Pons (tissue), 1 donor: ENCODE results near the gene TLCD2.
"Not testable (repeated sequence)": the region's sequence is repeated elsewhere in the genome, so short reads cannot be mapped to it uniquely, and the experiment has no call there.

ENCODE experiments used
- DNase-seq: peaks from one replicate; pipeline ENCODE4 v3.0.0-alpha.2; 2016; ENCODE audit warnings: low spot score

Gene TLCD2

DNA sequence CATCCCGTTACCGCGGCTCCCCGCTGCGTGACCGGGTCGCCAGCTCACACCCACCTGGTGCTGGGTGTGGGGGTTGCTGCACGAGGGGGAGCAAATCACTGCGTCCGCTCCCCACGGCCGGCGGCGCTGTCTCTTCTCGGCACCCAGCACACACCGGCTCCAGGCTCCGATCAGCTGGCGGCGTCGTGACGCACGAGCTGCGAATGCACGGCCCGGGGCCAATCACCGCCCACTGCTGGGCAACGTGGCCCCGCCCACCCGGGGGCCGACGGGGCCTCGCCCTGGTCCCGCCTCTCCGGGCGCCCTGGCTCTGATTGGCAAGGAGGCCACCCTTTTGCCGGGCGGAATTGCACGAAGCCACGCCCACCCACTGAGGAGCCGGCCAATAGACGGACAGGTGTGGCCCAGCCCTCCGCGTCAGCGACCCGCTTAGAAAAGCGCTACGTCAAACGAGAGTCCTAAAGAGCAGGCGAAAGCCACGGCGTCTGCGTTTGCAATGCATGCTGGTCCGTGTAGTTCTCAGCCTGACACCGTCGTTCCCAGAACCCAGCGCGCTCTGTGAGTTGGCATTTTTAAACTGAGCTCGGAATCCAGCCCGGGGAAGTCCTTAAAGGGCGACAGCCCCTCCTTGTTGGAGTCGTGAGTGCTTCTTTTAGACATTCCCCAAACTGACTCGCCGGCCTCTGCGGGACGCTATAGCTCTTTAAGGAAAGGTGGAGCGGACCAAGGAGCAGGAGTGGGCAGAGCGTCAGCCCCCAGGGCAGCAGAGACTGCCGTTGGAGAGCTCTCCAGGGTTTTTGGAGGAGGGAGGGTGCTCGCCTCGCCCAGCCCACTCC lies 6.1 kb upstream of the TLCD2 start:
- peak; percentile 100 for DNase-seq

GRCh38 chr17:1715803-1716075 lies 5.6 kb upstream of the TLCD2 start:
- DNase-seq = no peak

GRCh38 chr17:1714980-1715802 lies 5.0 kb upstream of the TLCD2 start:
- peak; percentile 40 for DNase-seq

GRCh38 chr17:1714427-1714979 lies 4.3 kb upstream of the TLCD2 start:
- peak; percentile 58 for DNase-seq

- no peak for DNase-seq
Measured at GRCh38 chr17:1713878-1714426, 3.8 kb upstream of the TLCD2 start.

DNA sequence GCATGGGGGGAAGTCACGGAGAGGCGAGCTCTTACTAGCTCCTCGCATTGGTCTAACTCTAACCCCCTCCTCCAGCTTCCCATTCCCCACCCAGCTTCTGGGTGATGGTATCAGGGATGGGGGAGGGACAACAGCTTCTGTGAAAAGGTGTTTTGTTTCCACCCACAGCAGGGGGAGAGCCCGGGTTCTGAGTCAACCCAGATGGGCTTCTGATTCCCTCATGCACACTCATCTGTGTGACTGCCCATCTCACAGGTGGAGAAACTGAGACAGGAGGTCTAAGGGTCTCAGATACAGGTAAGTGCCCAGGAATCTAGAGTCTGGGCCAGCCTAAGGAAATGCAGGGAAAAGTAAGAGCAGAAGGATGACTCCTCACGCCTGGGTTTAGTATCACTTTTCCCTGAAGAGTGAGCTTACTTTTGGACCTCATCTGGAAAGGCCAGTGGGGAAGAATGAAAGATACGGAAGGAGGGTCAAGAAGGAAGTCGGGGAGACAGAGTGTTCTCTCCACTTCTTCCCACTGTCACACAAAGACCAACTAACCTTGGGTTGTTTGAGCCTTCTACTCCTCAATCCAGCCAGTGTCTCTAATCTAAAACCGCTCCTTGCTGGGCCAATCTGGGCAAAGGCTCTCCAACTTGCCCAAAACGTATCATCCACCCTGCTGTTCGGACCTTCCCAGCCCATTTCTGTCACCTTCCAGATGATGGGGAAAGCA lies 3.1 kb upstream of the TLCD2 start:
- DNase-seq = no peak

DNA sequence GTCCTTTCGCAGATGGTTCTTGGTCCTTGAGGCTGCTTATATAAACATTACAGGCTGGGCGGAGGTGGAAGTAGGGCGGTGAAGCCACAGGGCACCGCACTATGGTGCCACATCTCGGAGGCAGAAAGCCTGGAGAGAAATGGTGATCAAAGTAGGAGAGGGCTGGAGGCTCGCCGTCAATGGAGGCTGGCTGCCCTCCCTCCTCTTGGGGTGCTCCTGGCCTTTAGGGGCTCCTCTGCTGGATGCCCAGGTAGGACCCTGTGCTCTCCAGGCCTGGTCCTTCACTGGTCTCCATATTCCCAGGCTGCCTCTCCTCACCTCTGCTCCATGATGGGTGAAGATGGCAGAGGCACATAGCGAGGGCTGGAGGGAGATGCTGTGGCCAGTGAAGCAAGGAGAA lies 2.1 kb upstream of the TLCD2 start:
- DNase-seq = no peak

DNA sequence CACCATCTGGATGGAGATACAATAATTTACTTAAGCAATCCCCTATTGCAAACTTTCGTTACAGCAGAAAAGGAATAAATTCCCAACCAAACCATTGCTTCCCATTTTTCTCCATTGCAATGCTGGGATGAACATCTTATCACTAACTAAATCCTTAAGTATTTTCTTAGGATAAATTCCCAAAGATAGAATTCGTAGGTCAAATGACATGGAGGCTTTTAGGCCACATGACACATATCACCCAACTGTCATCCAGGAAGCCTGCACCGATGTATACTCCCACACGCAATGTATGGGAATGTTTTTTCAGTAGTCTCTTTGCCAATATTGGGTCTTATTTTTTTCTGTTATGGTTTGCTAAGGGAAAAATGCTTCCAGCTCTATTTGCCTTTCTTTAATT lies 1.6 kb upstream of the TLCD2 start:
- no peak for DNase-seq

- DNase-seq = no peak
Measured at GRCh38 chr17:1710807-1711553, 803 bp upstream of the TLCD2 start.

GRCh38 chr17:1709403-1709951 lies 700 bp downstream of the TLCD2 start:
- no peak for DNase-seq

- DNase-seq = not testable (repeated sequence)
Measured at GRCh38 chr17:1708791-1709346, 1.3 kb downstream of the TLCD2 start.

DNA sequence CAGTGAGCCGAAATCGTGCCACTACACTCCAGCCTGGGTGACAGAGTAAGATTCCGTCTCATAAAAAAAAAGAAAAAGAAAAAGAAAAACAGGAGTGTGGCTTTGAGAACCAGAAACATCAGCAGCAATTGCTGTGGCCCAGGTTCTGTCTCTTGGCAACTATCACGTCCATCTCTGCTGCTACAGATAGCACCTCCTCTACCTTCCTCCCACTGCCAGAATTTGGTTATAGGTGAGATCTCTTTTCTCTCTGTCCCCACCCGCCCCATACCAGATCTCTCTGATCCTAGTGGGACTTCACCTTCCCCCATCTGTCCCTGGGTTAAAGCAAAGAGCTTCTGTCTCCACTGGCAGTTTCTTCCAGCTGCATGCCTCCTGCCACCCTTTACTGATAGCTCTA lies 3.1 kb downstream of the TLCD2 start:
- no peak for DNase-seq

DNA sequence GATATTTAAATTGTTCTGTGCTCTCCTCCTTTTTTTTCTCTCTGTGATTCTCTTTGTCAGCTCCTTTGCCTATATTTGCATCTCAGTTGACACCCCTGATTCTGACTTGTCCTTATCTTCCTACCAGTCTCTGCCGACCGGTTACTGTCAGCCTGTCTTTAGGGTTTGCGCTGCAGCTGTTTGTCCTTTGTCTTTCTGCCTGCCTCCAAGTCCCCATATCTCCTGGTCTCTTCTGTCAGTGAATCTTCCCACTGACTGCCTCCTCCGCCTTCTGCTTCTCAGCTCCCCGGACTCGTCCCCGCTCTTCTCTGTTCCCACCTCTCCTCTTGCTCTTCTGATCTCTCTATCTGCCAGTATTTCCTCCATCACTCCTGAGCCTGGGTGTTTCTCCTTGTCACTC lies 5.2 kb downstream of the TLCD2 start:
- DNase-seq = no peak

DNA sequence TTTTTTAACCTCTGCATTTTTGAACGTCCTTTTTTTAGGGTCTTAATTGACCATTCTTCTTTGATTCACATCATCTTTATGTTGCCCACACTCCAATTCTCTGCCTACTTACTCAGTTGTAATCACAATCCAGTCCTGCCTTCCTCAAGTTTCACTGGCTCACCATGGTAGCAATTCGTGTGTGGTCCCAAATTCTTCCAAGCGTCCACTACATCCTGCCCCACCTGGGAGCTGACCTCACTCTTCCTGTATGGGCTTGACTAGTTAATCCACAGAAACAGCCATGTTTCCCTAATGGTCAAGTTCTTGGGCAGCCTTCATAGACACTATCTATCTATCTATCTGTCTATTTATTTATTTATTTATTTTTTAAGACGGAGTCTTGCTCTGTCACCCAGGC lies 7.1 kb downstream of the TLCD2 start:
- DNase-seq = no peak

GRCh38 chr17:1699891-1700290 lies 10.3 kb downstream of the TLCD2 start:
- DNase-seq = not testable (repeated sequence)

GRCh38 chr17:1697681-1698080 lies 12.5 kb downstream of the TLCD2 start:
- no peak for DNase-seq

- DNase-seq = no peak
Measured at GRCh38 chr17:1695365-1695764, 14.8 kb downstream of the TLCD2 start.

GRCh38 chr17:1693339-1693738 lies 16.8 kb downstream of the TLCD2 start:
- DNase-seq = no peak

- DNase-seq = no peak
Measured at GRCh38 chr17:1690544-1691221, 19.5 kb downstream of the TLCD2 start.

DNA sequence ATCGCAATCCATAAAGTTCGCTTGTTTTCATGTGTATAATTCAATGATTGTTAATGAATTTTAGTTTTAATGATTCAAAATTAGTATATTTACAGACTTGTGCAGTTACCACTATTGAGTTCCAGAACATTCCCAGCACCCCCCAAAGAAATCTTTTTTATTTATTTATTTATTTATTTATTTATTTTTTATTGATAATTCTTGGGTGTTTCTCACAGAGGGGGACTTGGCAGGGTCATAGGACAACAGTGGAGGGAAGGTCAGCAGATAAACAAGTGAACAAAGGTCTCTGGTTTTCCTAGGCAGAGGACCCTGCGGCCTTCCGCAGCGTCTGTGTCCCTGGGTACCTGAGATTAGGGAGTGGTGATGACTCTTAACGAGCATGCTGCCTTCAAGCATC lies 21.8 kb downstream of the TLCD2 start:
- DNase-seq = not testable (repeated sequence)
